ENCODE results near the gene CIDEC. TPM values are rescaled to one million over a fixed set of nuclear protein-coding genes. Genes with fewer than 3 reads are reported as not detected.
A peak's percentile ranks its signal among the peaks of the same experiment; 100 is the strongest.

CIDEC gene
- total and polyA plus RNA-seq, 2 of the 13 experiments (the other 11 are each of a cell fraction or from before 2014, with no cell fraction given): 2.5 to 10.4 TPM

GRCh38 chr3:9837701-9838582 lies 42.1 kb downstream of the CIDEC start:
- intact Hi-C loops (cut with micrococcal nuclease; ENCODE audit: unreplicated experiment) (no loop called here), in situ Hi-C loops (cut with HindIII; ENCODE audit: extremely low pct_ligation_motif_present, low pct_unique_long_range_greater_than_20kb) (no loop called here)
- no peak overlapping the region for H3K27ac ChIP-seq (ENCODE audit: extremely low read length, insufficient read depth, low read length)
- H4K20me1 ChIP-seq (ENCODE audit: insufficient read depth, low read length): no peaks in the 10 kb centered on the region
- H3K9ac ChIP-seq (ENCODE audit: insufficient read depth, low read depth, low read length): no peak overlapping the region
- FAIRE-seq (no peak), DNase-seq (ENCODE audit: low spot score) (no peak), ATAC-seq (no peak)
- H3K4me2 ChIP-seq (ENCODE audit: low read depth, low read length): no peak overlapping the region
- H3K79me2 ChIP-seq (ENCODE audit: insufficient read depth, low read length): no peaks in the 10 kb centered on the region
- WGBS (ENCODE audit: low lambda C conversion rate): 97% methylated on average over 12 of the region's 12 CpGs
- TF ChIP-seq MTA3 (CRISPR knock-in tag; IDR thresholded peaks at IDR 0.05) (no peak), ZXDC (CRISPR knock-in tag; IDR thresholded peaks at IDR 0.05) (no peak), THAP11 (CRISPR knock-in tag; IDR thresholded peaks at IDR 0.05) (no peak), JDP2 (CRISPR knock-in tag; IDR thresholded peaks at IDR 0.05; ENCODE audit: borderline replicate concordance) (no peak), ZBTB43 (CRISPR knock-in tag; conservative IDR thresholded peaks at IDR 0.05) (no peak), CAMTA2 (CRISPR knock-in tag; IDR thresholded peaks at IDR 0.05; ENCODE audit: borderline replicate concordance) (no peak), ZBTB14 (CRISPR knock-in tag; IDR thresholded peaks at IDR 0.05) (no peak), POLR2G (IDR thresholded peaks at IDR 0.05; ENCODE audit: low read depth, low read length) (0 out of 2 replicates have a peak, but pooled peaks have one; percentile 12), YY1 (IDR thresholded peaks at IDR 0.05; ENCODE audit: insufficient read depth, insufficient replicate concordance, low read depth, low read length) (no peak), MXD3 (CRISPR knock-in tag; IDR thresholded peaks at IDR 0.05) (no peak), HNRNPK (IDR thresholded peaks at IDR 0.05; ENCODE audit: low read depth, low read length, poor library complexity, severe bottlenecking) (no peak), GTF3A (CRISPR knock-in tag; conservative IDR thresholded peaks at IDR 0.05) (no peak), ZNF768 (CRISPR knock-in tag; IDR thresholded peaks at IDR 0.05) (peak; percentile 81), ELK4 (CRISPR knock-in tag; IDR thresholded peaks at IDR 0.05; ENCODE audit: borderline replicate concordance) (no peak), ELF4 (CRISPR knock-in tag; IDR thresholded peaks at IDR 0.05; ENCODE audit: borderline replicate concordance) (no peak), ZNF101 (CRISPR knock-in tag; IDR thresholded peaks at IDR 0.05; ENCODE audit: borderline replicate concordance, low read depth) (no peak)
- CTCF ChIA-PET (ENCODE audit: low intra/inter-chr PET ratio, low total read pairs): no interaction called here
- peaks cover 24% of the 10 kb centered on the region for H3K4me1 ChIP-seq (ENCODE audit: insufficient read depth, low read length)
- no peaks in the 10 kb centered on the region for H3K9me3 ChIP-seq (ENCODE audit: low read length)
- H3K36me3 ChIP-seq (replicated peaks in 1 of 2; ENCODE audit: control insufficient read depth in 1 of 2, insufficient read depth in 2 of 2, low read length in 2 of 2): peaks cover 13 to 44% of the 10 kb centered on the region in 2 experiments
- H3K27me3 ChIP-seq (ENCODE audit: control insufficient read depth in 1 of 2, insufficient read depth in 2 of 2, low read length in 2 of 2): no peaks in the 10 kb centered on the region
- no peak overlapping the region for H2AFZ ChIP-seq (ENCODE audit: low read length)
- H3K4me3 ChIP-seq (replicated peaks in 1 of 3; ENCODE audit: insufficient read depth in 1 of 3, low read depth in 2 of 3, low read length in 3 of 3): no peak overlapping the region
- BruUV-seq (replicated peaks): no TSS peak
- POLR2A ChIA-PET: interaction anchor here (0.7 to 1.7 kb wide), 2 partner anchors 32 to 45 kb away, joined by 3 to 4 read pairs; partner anchors contain the start of gene ARPC4

Data from HepG2 (cell line).